ENCODE results near the gene SLC10A7.

DNA sequence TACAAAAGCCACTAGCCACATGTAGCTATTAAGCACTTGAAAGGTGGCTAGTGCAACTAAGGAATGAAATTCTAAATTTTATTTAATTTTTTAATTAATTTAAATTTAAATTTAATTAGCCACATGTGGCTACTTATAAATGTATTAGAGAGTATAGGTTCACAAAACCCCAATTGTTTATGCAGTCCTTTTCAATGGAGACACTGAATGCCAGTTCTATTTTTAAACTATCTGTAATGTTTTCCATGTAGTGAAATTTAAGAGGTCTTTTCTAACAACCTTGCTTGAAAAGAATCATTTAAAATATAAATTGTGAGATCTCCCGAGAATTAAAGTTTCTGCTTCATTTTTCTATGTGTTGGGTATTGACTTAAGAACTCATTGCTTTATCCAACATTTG, 154.4 kb downstream of the SLC10A7 start:
- TF ChIP-seq CTCF (IDR thresholded peaks at IDR 0.05; ENCODE audit: insufficient read depth, low read depth, low read length) (no peak), EZH2 (IDR thresholded peaks at IDR 0.05; ENCODE audit: insufficient read depth, low read length) (no peak)
